GM12878 (cell line): ENCODE results near the gene NECTIN1. TPM values are rescaled to one million over a fixed set of nuclear protein-coding genes. Genes with fewer than 3 reads are reported as not detected.

ENCODE experiments used
- ATAC-seq: fragments of 200-7000 bp; cut with Tn5 transposase; 3 replicates; pipeline ENCODE4 v1.9.1; 2020; ENCODE audit warnings: mild to moderate bottlenecking, moderate library complexity
- BruUV-seq: library from RNA; stranded (reverse); fragments of 400-500 nt; replicated peaks from 2 replicates; lab custom pipeline; 2021; lab: Mats Ljungman, UMichigan
- CTCF ChIA-PET: fragments of 300-600 bp; sonication (Branson Sonifier 250); formaldehyde crosslinking; extraction: SDS; loops from one replicate; lab custom pipeline; 2021; ENCODE audit warnings: inconsistent platforms; lab: Yijun Ruan, JAX
- POLR2A ChIA-PET: fragments of 350-600 bp; formaldehyde crosslinking; extraction: SDS; loops from one replicate; lab custom pipeline; 2021; ENCODE audit warnings: inconsistent platforms; lab: Charles Lee
- RAD21 ChIA-PET: fragments of 300-600 bp; sonication (Branson Sonifier 250); formaldehyde crosslinking; loops from one replicate; lab custom pipeline; 2023; ENCODE audit warnings: antibody characterized with exemption; ENCODE audit not compliant: unreplicated experiment; lab: Charles Lee
- SMC1A ChIA-PET: fragments of 300-600 bp; sonication (Branson Sonifier 250); formaldehyde crosslinking; loops from one replicate; lab custom pipeline; 2023; ENCODE audit not compliant: unreplicated experiment, uncharacterized antibody; lab: Charles Lee
- DNase-seq: peaks from one replicate; pipeline ENCODE4 v3.0.0-alpha.2; 2011; ENCODE audit warnings: low read depth, low spot score
- FAIRE-seq: peaks from 3 replicates; lab custom pipeline; 2011; peaks lifted over from hg19 to GRCh38; lab: Jason Lieb, UNC
- H2AFZ ChIP-seq: 2 replicates; pipeline ENCODE4 v1.6.0; 2011; ENCODE audit warnings: low read depth, low read length, control low read depth; ENCODE audit not compliant: control insufficient read depth
- H3K27ac ChIP-seq: 2 replicates; pipeline ENCODE4 v1.5.1; 2011; ENCODE audit warnings: control low read depth; ENCODE audit not compliant: control insufficient read depth, insufficient read depth
- H3K27me3 ChIP-seq, 2 experiments: replicated peaks in 1 of 2; 2 replicates each; pipeline versions ENCODE4 v1.6.0 to v1.6.1; 2011; ENCODE audit warnings: low read length in 1 of 2; ENCODE audit not compliant: control insufficient read depth in 2 of 2, insufficient read depth in 2 of 2
- H3K36me3 ChIP-seq, 2 experiments: 2 replicates each; pipeline ENCODE4 v1.5.1; 2011; ENCODE audit warnings: low read length in 1 of 2; ENCODE audit not compliant: control insufficient read depth in 2 of 2, insufficient read depth in 2 of 2
- H3K4me1 ChIP-seq: 2 replicates; pipeline ENCODE4 v1.6.1; 2011; ENCODE audit warnings: mild to moderate bottlenecking, low read length, moderate library complexity, mixed read lengths; ENCODE audit not compliant: control insufficient read depth, insufficient read depth
- H3K4me2 ChIP-seq: 2 replicates; pipeline ENCODE4 v1.6.0; 2011; ENCODE audit warnings: control low read depth; ENCODE audit not compliant: control insufficient read depth, insufficient read depth
- H3K4me3 ChIP-seq: fragments of 200-600 bp; sonication (generic); 2 replicates; pipeline ENCODE4 v1.5.1; 2016
- H3K79me2 ChIP-seq: 2 replicates; pipeline ENCODE4 v1.6.0; 2011; ENCODE audit warnings: low read length; ENCODE audit not compliant: control insufficient read depth, insufficient read depth
- H3K9ac ChIP-seq: 2 replicates; pipeline ENCODE4 v1.8.0; 2011; ENCODE audit warnings: low read length, control low read depth, mixed read lengths; ENCODE audit not compliant: control insufficient read depth, insufficient read depth
- H3K9me3 ChIP-seq: replicated peaks from 3 replicates; pipeline ENCODE4 v1.5.1; 2011; ENCODE audit warnings: mild to moderate bottlenecking, low read length; ENCODE audit not compliant: control insufficient read depth, insufficient read depth
- H4K20me1 ChIP-seq: 2 replicates; pipeline ENCODE4 v1.6.0; 2011; ENCODE audit not compliant: control insufficient read depth, insufficient read depth
- CHD1 ChIP-seq: IDR thresholded peaks from 2 replicates; pipeline ENCODE4 v1.6.1; 2012; ENCODE audit warnings: low read depth, low read length, improper control_type of control experiment
- EGR1 ChIP-seq, 2 experiments: IDR thresholded peaks; 1 replicate in 1 of 2; 2 replicates in 1 of 2; pipeline ENCODE4 v1.6.1; 2011 to 2012; ENCODE audit warnings: low read depth in 2 of 2, low read length in 2 of 2, borderline replicate concordance in 1 of 2, mild to moderate bottlenecking in 1 of 2, moderate library complexity in 1 of 2
- FOXM1 ChIP-seq: IDR thresholded peaks from 2 replicates; pipeline ENCODE4 v1.6.1; 2012; ENCODE audit warnings: low read depth, mild to moderate bottlenecking, inconsistent platforms, low read length, moderate library complexity
- PKNOX1 ChIP-seq: fragments of 450-650 bp; IDR thresholded peaks from 2 replicates; pipeline ENCODE4 v1.6.1; 2016; ENCODE audit warnings: mild to moderate bottlenecking
- RAD51 ChIP-seq: fragments of 450-650 bp; IDR thresholded peaks from 2 replicates; pipeline ENCODE4 v1.6.1; 2016; ENCODE audit warnings: moderate library complexity, mild to moderate bottlenecking, inconsistent platforms
- RELB ChIP-seq: fragments of 450-650 bp; IDR thresholded peaks from 2 replicates; pipeline ENCODE4 v1.6.1; 2017; ENCODE audit warnings: low read depth, mild to moderate bottlenecking, moderate library complexity
- SMAD5 ChIP-seq: IDR thresholded peaks from 2 replicates; pipeline ENCODE4 v1.6.1; 2016; ENCODE audit warnings: antibody characterized with exemption, low read depth
- SMARCA5 ChIP-seq: fragments of 450-650 bp; IDR thresholded peaks from 2 replicates; pipeline ENCODE4 v1.6.1; 2017; ENCODE audit warnings: mild to moderate bottlenecking
- SREBF1 ChIP-seq: IDR thresholded peaks from 2 replicates; pipeline ENCODE4 v1.6.1; 2012; ENCODE audit warnings: mild to moderate bottlenecking, low read length
- ZBED1 ChIP-seq: IDR thresholded peaks from 2 replicates; pipeline ENCODE4 v1.6.1; 2016; ENCODE audit warnings: borderline replicate concordance
- ZBTB33 ChIP-seq: fragments of 450-650 bp; IDR thresholded peaks from 2 replicates; pipeline ENCODE4 v1.6.1; 2017; ENCODE audit warnings: mild to moderate bottlenecking
- WGBS: methylation state at CpG from one replicate; pipeline ENCODE4 v1.1.6; 2016; ENCODE audit warnings: low lambda C conversion rate; ENCODE audit not compliant: insufficient replicate concordance, insufficient coverage; ENCODE audit errors: missing lambda C conversion rate; 5-methylcytosine and 5-hydroxymethylcytosine counted together
- in situ Hi-C: fragments of 300-500 bp; cut with MboI; formaldehyde crosslinking; loops from 9 replicates; pipeline ENCODE4 v1.14.3; 2018; ENCODE audit warnings: mixed read lengths
- intact Hi-C: fragments of 100-400 bp; cut with micrococcal nuclease; formaldehyde crosslinking; loops from one replicate; pipeline ENCODE4 v1.14.2; 2022; ENCODE audit not compliant: unreplicated experiment
- polyA plus RNA-seq, 11 experiments: library from polyadenylated mRNA; depleted of rRNA in 4 of 11; unstranded in 6 of 11; stranded (reverse) in 5 of 11; fragments of >200 nt; fragmentation: Nextera tagmentation in 4 of 11; fragmentation: Illumina TruSeq in 1 of 11; extraction: Ambion mirVana in 4 of 11; extraction: Trizol in 1 of 11; gene quantifications; 1 replicate in 1 of 11; 2 replicates in 10 of 11; pipeline versions ENCODE4 v1.2.1 to v1.2.3, GENCODE V29; 2011 to 2016; ENCODE audit warnings: inconsistent platforms in 2 of 11, missing spikeins in 2 of 11, low read depth in 1 of 11
- total RNA-seq, 4 experiments: library from RNA; depleted of rRNA in 3 of 4; stranded (reverse); fragments of >200 nt in 3 of 4; fragmentation: Illumina TruSeq in 1 of 4; extraction: Trizol in 1 of 4; gene quantifications; 2 replicates each; pipeline versions ENCODE4 v1.2.1 to v1.2.3, GENCODE V29; 2013 to 2021

NECTIN1 gene
- total and polyA plus RNA-seq, 10 of the 15 experiments (the other 5 are each of a cell fraction or from before 2014, with no cell fraction given), result 0.97 to 9.2 (median 2.3) TPM

GRCh38 chr11:119764108-119764868 is 35.3 kb upstream of the NECTIN1 start:
- SMC1A ChIA-PET, result no interaction called here
- Histone ChIP-seq H3K27ac (no peak overlapping the region), H3K9me3 (peaks cover 4% of the 10 kb centered on the region; the same call in 2 of the 3 replicates), H3K79me2 (no peaks in the 10 kb centered on the region), H3K4me2 (no peak overlapping the region)
- DNase-seq (no peak), FAIRE-seq (no peak)
- CTCF ChIA-PET, result interaction anchor here (0.6 to 1.1 kb wide), 2 partner anchors 21 to 35 kb away, joined by 3 read pairs; partner anchors contain the start of gene NECTIN1
- in situ Hi-C loops (no loop called here), intact Hi-C loops (no loop called here)
- 47% methylated on average over 6 of the region's 6 CpGs for WGBS
- no peak for TF ChIP-seq SMARCA5
- TF ChIP-seq FOXM1, result no peak
- TF ChIP-seq SREBF1, result no peak
- no peak for TF ChIP-seq SMAD5
- TF ChIP-seq, all 136 proteins: peak for 0
- H3K36me3 ChIP-seq, result peaks cover 0 to 3% of the 10 kb centered on the region in 2 experiments; a peak in 2 of 4 replicates
- no peak overlapping the region for H3K4me3 ChIP-seq
- peaks cover 1% of the 10 kb centered on the region; the same call in 1 of the 2 replicates for H3K4me1 ChIP-seq
- ATAC-seq, result no peak
- ChIA-PET RAD21 (no interaction called here), POLR2A (no interaction called here)
- no peak overlapping the region for H2AFZ ChIP-seq
- H4K20me1 ChIP-seq, result no peaks in the 10 kb centered on the region; the same call in 1 of the 2 replicates
- H3K9ac ChIP-seq, result no peak overlapping the region
- H3K27me3 ChIP-seq, result no peaks in the 10 kb centered on the region
- BruUV-seq, result no TSS peak

GRCh38 chr11:119763071-119763728 is 34.2 kb upstream of the NECTIN1 start:
- ChIA-PET POLR2A (no interaction called here), SMC1A (no interaction called here), RAD21 (no interaction called here), CTCF (no interaction called here)
- Histone ChIP-seq H4K20me1 (no peaks in the 10 kb centered on the region; the same call in 1 of the 2 replicates), H3K79me2 (no peaks in the 10 kb centered on the region), H3K27me3 (no peaks in the 10 kb centered on the region), H3K9ac (no peak overlapping the region), H3K4me1 (peaks cover 6% of the 10 kb centered on the region; the same call in 1 of the 2 replicates), H3K9me3 (peaks cover 4% of the 10 kb centered on the region; the same call in 2 of the 3 replicates), H3K36me3 (peaks cover 0 to 3% of the 10 kb centered on the region in 2 experiments; a peak in 2 of 4 replicates), H3K4me2 (no peak overlapping the region), H3K4me3 (no peak overlapping the region), H3K27ac (no peak overlapping the region), H2AFZ (no peak overlapping the region)
- no TSS peak for BruUV-seq
- DNase-seq, result no peak
- in situ Hi-C loops, result no loop called here
- intact Hi-C loops, result no loop called here
- ATAC-seq, result no peak
- WGBS, result 59% methylated on average over 11 of the region's 11 CpGs
- no peak for FAIRE-seq
- TF ChIP-seq PKNOX1 (no peak), RELB (no peak), CHD1 (no peak), EGR1 (IDR thresholded peaks at IDR 0.05; ENCODE audit: borderline replicate concordance in 1 of 2, low read depth in 2 of 2, low read length in 2 of 2) (no peak), ZBED1 (no peak), RAD51 (no peak), ZBTB33 (no peak)
